Uterus (tissue), 2 donors: Measurements from ENCODE around the gene LRRN2.

Experiments
- CTCF ChIP-seq, 4 experiments: fragments of 200-600 bp in 2 of 4; fragments of 450-650 bp in 2 of 4; sonication (generic) in 2 of 4; IDR thresholded peaks; one replicate each; pipeline ENCODE4 v1.5.1; 2016 to 2019; ENCODE audit warnings: antibody characterized with exemption in 4 of 4, mild to moderate bottlenecking in 2 of 4, moderate library complexity in 1 of 4
- POLR2A ChIP-seq, 2 donors: fragments of 450-650 bp; IDR thresholded peaks; one replicate each; pipeline ENCODE4 v1.6.1; 2016; ENCODE audit warnings: antibody characterized with exemption in 2 of 2, mild to moderate bottlenecking in 1 of 2, moderate library complexity in 1 of 2

DNA sequence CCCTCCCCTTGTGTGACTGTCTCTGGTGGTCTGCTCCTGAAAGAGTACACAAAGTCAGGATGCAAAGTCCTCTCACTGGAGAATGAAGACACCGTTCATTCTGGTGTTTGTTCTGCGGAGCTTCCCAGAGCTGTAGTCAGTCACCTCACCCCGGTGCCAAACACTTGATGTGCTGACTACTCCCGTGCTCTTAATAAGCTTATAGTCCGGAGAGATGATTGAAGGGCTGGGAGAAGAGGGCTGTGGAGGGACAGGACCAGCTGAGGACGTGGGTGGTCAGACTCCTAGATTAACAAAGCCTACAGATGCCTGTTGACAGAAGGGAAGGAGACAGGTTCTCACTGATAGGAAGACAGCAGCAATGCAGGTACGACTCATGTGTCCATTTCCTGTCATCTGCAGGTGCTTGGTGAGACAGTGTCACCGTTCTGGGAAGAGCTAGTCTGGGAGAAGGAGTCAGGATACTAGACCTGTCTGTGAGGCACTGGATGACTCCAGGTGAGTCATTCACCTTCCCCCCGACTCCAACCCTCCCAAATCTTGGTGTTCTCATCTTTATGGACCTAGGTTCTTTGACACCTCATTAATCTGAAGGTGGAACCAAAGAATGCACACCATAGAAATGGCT lies 40.4 kb upstream of the LRRN2 start:
- TF ChIP-seq CTCF (IDR thresholded peaks at IDR 0.05) (no peak), POLR2A (IDR thresholded peaks at IDR 0.05) (no peak)
